Gastroesophageal sphincter (tissue), 4 donors: ENCODE data around the gene CEP112. TPM values are rescaled to one million over a fixed set of nuclear protein-coding genes. Genes with fewer than 3 reads are reported as not detected.

Experiments
- ATAC-seq: fragments of 150-250 bp; one replicate; pipeline ENCODE4 v1.9.1; 2016; ENCODE audit warnings: mild to moderate bottlenecking, moderate library complexity
- H3K27ac ChIP-seq, 4 donors: fragments of 200-600 bp; sonication (generic) in 3 of 4; 1 replicate in 3 of 4; 2 replicates in 1 of 4; pipeline ENCODE4 v1.5.1; 2016 to 2019
- H3K27me3 ChIP-seq: fragments of 200-600 bp; sonication (generic); one replicate; pipeline ENCODE4 v1.5.1; 2019
- H3K36me3 ChIP-seq, 2 donors: fragments of 200-600 bp; sonication (generic); one replicate each; pipeline ENCODE4 v1.5.1; 2019; ENCODE audit warnings: control low read depth in 1 of 2
- H3K4me1 ChIP-seq, 3 donors: fragments of 200-600 bp; sonication (generic); 1 replicate in 2 of 3; 2 replicates in 1 of 3; pipeline ENCODE4 v1.5.1; 2016 to 2019; ENCODE audit warnings: control low read depth in 2 of 3
- H3K4me3 ChIP-seq, 2 donors: fragments of 200-600 bp; sonication (generic); one replicate each; pipeline ENCODE4 v1.5.1; 2019; ENCODE audit warnings: mild to moderate bottlenecking in 1 of 2, moderate library complexity in 1 of 2
- H3K9me3 ChIP-seq, 3 donors: fragments of 200-600 bp; sonication (generic); one replicate each; pipeline ENCODE4 v1.5.1; 2017 to 2019; ENCODE audit warnings: control low read depth in 2 of 3
- EP300 ChIP-seq: sonication (generic); formaldehyde crosslinking; IDR thresholded peaks from one replicate; pipeline ENCODE4 v1.6.1; 2017; ENCODE audit warnings: antibody characterized with exemption, mild to moderate bottlenecking
- POLR2A ChIP-seq, 2 donors: fragments of 450-650 bp; IDR thresholded peaks; one replicate each; pipeline ENCODE4 v1.6.1; 2017; ENCODE audit warnings: antibody characterized with exemption in 2 of 2, mild to moderate bottlenecking in 2 of 2, moderate library complexity in 1 of 2
- POLR2AphosphoS5 ChIP-seq: sonication (generic); formaldehyde crosslinking; IDR thresholded peaks from one replicate; pipeline ENCODE4 v1.6.1; 2017; ENCODE audit warnings: antibody characterized with exemption
- WGBS, 2 donors: methylation state at CpG; one replicate each; pipeline ENCODE4 v1.1.5; 2018; ENCODE audit warnings: low coverage in 1 of 2; 5-methylcytosine and 5-hydroxymethylcytosine counted together
- total RNA-seq, 4 donors: library from RNA; depleted of rRNA; stranded (reverse); fragments of >200 nt; gene quantifications; one replicate each; pipeline ENCODE4 v1.1.0, GENCODE V29; 2016
- TF ChIP-seq, protein P1 (sequence below), 4 experiments: fragments of 200-600 bp in 2 of 4; fragments of 450-650 bp in 2 of 4; sonication (generic) in 1 of 4; IDR thresholded peaks; one replicate each; pipeline ENCODE4 v1.5.1; 2017 to 2019; ENCODE audit warnings: antibody characterized with exemption in 4 of 4, mild to moderate bottlenecking in 2 of 4, moderate library complexity in 2 of 4

The CEP112 gene
- total RNA-seq, 4 donors from 2014 or later = 21.9 to 38.2 (median 27.0) TPM

DNA sequence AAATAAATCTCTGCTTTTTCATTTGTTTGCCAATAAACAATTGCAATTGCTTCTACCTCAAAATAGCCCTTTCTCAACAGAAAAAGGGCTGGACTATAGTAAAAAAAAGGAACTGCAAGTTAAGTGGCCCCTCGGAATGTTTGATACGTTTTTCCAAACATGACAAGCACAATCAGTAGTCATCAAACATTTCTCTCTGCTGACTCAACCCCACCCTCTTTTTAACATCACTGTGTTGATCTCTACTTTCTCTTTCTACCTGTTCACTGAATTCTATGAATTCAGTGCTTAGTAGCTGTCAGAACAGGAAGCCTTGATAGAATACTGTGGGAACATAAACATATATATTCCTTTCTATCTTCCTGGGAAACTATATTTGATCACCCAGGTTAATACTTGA is 514.0 kb downstream of the CEP112 start:
- Histone ChIP-seq H3K9me3 (no peaks in the 10 kb centered on the region), H3K27ac (no peak overlapping the region), H3K4me1 (peaks cover 0 to 5% (median 0%) of the 10 kb centered on the region in 3 donors), H3K36me3 (no peaks in the 10 kb centered on the region), H3K4me3 (no peak overlapping the region), H3K27me3 (no peaks in the 10 kb centered on the region)
- no peak for TF ChIP-seq POLR2A (IDR thresholded peaks at IDR 0.05)
- no peak for TF ChIP-seq EP300
- no peak for TF ChIP-seq POLR2AphosphoS5
- TF ChIP-seq, protein P1, sequence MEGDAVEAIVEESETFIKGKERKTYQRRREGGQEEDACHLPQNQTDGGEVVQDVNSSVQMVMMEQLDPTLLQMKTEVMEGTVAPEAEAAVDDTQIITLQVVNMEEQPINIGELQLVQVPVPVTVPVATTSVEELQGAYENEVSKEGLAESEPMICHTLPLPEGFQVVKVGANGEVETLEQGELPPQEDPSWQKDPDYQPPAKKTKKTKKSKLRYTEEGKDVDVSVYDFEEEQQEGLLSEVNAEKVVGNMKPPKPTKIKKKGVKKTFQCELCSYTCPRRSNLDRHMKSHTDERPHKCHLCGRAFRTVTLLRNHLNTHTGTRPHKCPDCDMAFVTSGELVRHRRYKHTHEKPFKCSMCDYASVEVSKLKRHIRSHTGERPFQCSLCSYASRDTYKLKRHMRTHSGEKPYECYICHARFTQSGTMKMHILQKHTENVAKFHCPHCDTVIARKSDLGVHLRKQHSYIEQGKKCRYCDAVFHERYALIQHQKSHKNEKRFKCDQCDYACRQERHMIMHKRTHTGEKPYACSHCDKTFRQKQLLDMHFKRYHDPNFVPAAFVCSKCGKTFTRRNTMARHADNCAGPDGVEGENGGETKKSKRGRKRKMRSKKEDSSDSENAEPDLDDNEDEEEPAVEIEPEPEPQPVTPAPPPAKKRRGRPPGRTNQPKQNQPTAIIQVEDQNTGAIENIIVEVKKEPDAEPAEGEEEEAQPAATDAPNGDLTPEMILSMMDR (IDR thresholded peaks at IDR 0.05) = no peak
- WGBS, 2 donors = 67 to 77% methylated on average over 2 of the region's 2 CpGs
- no peak for ATAC-seq

DNA sequence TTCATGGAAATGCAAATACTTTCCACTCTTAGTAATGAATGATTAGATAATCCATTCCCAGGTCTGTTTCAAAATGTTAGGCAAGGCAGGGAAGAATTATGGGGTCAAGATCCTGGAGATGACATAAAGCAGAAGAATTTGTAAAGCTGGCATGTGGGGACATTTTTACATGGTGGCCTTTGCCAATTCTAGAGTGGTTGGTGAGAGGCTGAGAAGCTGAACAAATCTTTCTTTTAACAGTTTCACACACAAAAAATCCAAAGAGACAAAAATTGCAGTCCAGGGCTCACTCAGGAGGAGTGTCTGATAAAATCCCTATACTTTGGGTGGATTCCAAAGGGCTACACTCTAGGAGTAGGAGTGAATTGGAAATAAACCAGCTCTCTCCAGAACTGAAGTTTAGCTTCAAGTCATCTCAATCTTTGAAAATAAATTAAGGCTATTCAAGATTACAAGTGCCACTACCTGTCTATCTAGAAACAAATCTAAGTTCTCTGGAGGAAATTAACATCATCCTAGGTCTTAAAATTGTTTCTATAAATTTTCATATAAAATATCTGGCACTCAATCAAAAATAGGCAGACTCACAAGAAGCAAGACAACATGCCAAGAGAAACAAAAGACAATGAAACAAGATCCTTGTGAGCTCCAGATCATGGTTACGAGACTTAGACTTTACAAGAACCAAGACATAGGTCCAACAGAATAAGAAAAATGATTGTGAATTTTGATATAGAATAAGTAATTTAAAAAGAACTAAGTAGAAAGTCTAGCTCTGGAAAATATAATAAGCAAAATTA is 517.5 kb downstream of the CEP112 start:
- H3K36me3 ChIP-seq = no peaks in the 10 kb centered on the region
- no peaks in the 10 kb centered on the region for H3K27me3 ChIP-seq
- no peak overlapping the region for H3K4me3 ChIP-seq
- H3K9me3 ChIP-seq = no peaks in the 10 kb centered on the region
- WGBS, 2 donors = 83% methylated on average over 1 of the region's 1 CpG; no CpG with 5 or more reads in 1 of the 2 donors
- H3K4me1 ChIP-seq = peaks cover 0 to 5% (median 0%) of the 10 kb centered on the region in 3 donors
- no peak overlapping the region for H3K27ac ChIP-seq
- TF ChIP-seq EP300 = no peak
- TF ChIP-seq, protein P1 (IDR thresholded peaks at IDR 0.05) = no peak
- no peak for TF ChIP-seq POLR2A (IDR thresholded peaks at IDR 0.05)
- no peak for TF ChIP-seq POLR2AphosphoS5
- ATAC-seq = no peak

DNA sequence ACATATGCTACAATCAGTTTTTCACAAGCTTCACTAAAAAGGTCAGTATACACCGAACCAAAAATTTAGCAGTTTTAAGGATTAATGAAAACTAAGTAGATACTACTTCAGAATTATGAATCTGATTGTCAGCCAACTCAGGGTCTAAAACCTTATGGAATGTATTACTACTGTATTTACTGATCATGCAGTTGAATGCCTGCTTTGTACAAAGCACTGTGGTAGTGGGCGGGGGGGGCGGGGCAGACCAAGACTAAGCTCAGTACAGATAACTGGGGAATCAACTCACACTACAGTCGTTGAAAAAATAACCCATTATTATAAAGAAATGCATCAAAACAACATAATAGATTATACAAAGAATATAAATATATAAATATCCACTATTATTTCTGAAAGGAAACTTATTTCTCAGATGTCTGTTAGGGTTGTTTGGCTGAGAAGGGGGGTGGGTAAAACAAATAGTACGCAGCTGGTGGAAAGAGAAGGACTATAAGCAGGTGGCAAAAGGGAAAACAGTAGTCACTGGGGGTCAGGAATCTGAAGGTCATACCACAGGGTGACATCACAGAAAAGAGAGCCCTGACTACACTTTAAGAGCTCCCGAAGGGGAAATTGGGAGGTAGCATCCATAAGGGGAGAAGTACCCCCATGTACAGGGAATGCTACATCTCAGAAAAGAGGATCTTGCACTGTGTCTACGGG is 521.1 kb downstream of the CEP112 start:
- Histone ChIP-seq H3K27me3 (no peaks in the 10 kb centered on the region), H3K4me1 (no peaks in the 10 kb centered on the region), H3K9me3 (no peaks in the 10 kb centered on the region), H3K4me3 (no peak overlapping the region), H3K27ac (no peak overlapping the region), H3K36me3 (no peaks in the 10 kb centered on the region)
- TF ChIP-seq EP300 (no peak), POLR2AphosphoS5 (no peak), POLR2A (IDR thresholded peaks at IDR 0.05) (no peak)
- TF ChIP-seq, protein P1 (IDR thresholded peaks at IDR 0.05) = no peak
- WGBS, 2 donors = 77% methylated on average over 5 to 6 of the region's 7 CpGs
- no peak for ATAC-seq

DNA sequence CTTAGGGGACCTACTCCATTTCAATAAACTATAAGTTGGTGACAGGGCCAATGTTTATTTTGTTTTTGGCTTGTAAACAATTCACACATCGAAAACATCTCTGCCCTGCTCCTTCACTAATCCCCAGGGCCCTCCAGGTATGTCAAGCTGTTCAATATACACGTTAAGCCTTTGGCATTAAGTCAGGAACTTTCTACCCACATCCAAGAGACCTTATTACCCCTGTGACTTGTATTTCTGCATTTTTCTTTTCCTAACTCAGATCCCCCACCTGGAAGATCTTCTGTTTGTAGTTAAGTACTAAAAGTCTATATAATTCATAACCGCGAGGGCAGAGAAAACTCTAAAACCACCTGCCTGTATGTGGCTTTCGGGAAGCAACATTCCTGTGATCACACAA is 523.7 kb downstream of the CEP112 start:
- peaks cover 0 to 10% (median 0%) of the 10 kb centered on the region in 3 donors for H3K4me1 ChIP-seq
- H3K27ac ChIP-seq = no peak overlapping the region
- ATAC-seq = no peak
- no peaks in the 10 kb centered on the region for H3K36me3 ChIP-seq
- 82 to 84% methylated on average over 5 of the region's 5 CpGs for WGBS, 2 donors
- TF ChIP-seq POLR2A (IDR thresholded peaks at IDR 0.05) (no peak), EP300 (no peak), POLR2AphosphoS5 (no peak)
- TF ChIP-seq, protein P1 (IDR thresholded peaks at IDR 0.05) = no peak
- H3K4me3 ChIP-seq = no peak overlapping the region
- no peaks in the 10 kb centered on the region for H3K9me3 ChIP-seq
- no peaks in the 10 kb centered on the region for H3K27me3 ChIP-seq
